ENCODE data around the gene CNTLN. TPM values are rescaled to one million over a fixed set of nuclear protein-coding genes. Genes with fewer than 3 reads are reported as not detected.
"Not testable (repeated sequence)": the region's sequence is repeated elsewhere in the genome, so short reads cannot be mapped to it uniquely, and the experiment has no call there.

The CNTLN gene
- total RNA-seq, 1 experiment from 2014 or later: 5.1 TPM

DNA sequence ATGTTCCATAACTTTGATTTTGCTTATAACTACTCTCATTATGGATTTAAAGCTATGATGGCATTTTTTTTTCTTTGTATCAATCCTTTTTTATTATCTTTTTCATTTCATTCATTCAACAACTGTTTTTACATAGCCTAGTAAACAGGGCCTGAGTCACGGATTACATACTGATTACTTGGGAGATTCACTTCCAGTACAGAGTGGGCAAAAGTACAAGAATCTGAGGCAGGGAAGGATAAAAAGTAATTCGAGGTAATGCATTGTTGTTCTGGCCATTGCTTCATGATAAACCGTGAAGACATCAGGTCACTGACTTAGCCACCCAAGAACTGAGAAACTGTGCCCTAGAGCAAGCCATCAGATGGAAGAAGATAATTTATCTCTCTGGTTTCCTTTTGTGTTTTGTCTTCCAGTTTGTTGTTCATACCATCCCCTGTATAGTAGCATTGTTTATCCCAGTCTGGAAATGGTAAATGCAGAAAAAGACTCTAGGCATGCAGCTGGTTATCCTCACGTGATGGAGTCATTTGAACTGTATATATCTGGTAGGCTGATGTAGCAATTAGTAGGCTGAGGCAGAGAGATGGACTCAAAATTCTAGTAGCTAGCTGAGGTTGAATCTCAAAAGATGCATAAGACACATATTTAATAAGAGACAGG lies 145.6 kb downstream of the CNTLN start:
- Histone ChIP-seq H3K27ac (ENCODE audit: low read depth, low read length) (no peak overlapping the region), H3K27me3 (ENCODE audit: insufficient read depth, low read length) (no peaks in the 10 kb centered on the region), H3K9ac (ENCODE audit: low read length) (no peak overlapping the region), H3K4me3 (replicated peaks in 1 of 2; ENCODE audit: low read depth in 1 of 2, low read length in 2 of 2) (no peak overlapping the region), H3K36me3 (ENCODE audit: control insufficient read depth in 1 of 2, insufficient read depth in 2 of 2, low read length in 2 of 2) (no peaks in the 10 kb centered on the region), H2AFZ (ENCODE audit: low read depth, low read length, poor library complexity, severe bottlenecking) (no peak overlapping the region), H3K9me2 (ENCODE audit: insufficient read depth) (no peaks in the 10 kb centered on the region), H3K9me3 (ENCODE audit: control insufficient read depth in 1 of 2, insufficient read depth in 1 of 2, low read depth in 1 of 2, low read length in 2 of 2) (no peaks in the 10 kb centered on the region), H4K20me1 (ENCODE audit: insufficient read depth) (no peaks in the 10 kb centered on the region), H3K4me1 (ENCODE audit: control insufficient read depth in 1 of 2, insufficient read depth in 2 of 2, low read length in 2 of 2) (no peaks in the 10 kb centered on the region), H3K4me2 (ENCODE audit: low read length) (no peak overlapping the region), H3K79me2 (ENCODE audit: insufficient read depth, low read length) (no peaks in the 10 kb centered on the region)
- ChIA-PET RAD21 (ENCODE audit: low non-redundant PET in 1 of 2, low total read pairs in 2 of 2, uncharacterized antibody in 2 of 2, unreplicated experiment in 2 of 2) (no interaction called here), POLR2A (no interaction called here), CTCF (no interaction called here)
- DNase-seq (ENCODE audit: low read depth, low spot score) (no peak), ATAC-seq (no peak)
- intact Hi-C loops (cut with micrococcal nuclease): no loop called here
- TF ChIP-seq ZNF274 (IDR thresholded peaks at IDR 0.05; ENCODE audit: low read depth, low read length): no peak
- TF ChIP-seq CEBPB (IDR thresholded peaks at IDR 0.05; ENCODE audit: low read depth): no peak
- TF ChIP-seq EZH2phosphoT487 (IDR thresholded peaks at IDR 0.05; ENCODE audit: borderline replicate concordance): no peak
- TF ChIP-seq, protein P1, sequence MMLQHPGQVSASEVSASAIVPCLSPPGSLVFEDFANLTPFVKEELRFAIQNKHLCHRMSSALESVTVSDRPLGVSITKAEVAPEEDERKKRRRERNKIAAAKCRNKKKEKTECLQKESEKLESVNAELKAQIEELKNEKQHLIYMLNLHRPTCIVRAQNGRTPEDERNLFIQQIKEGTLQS (IDR thresholded peaks at IDR 0.05): no peak
- no peak for TF ChIP-seq ZBTB33 (IDR thresholded peaks at IDR 0.05; ENCODE audit: extremely low read depth, insufficient replicate concordance, low read length)
- no peak for TF ChIP-seq YY1 (IDR thresholded peaks at IDR 0.05; ENCODE audit: extremely low read depth, insufficient replicate concordance, low read depth, low read length)
- TF ChIP-seq SP1 (IDR thresholded peaks at IDR 0.05; ENCODE audit: low read depth): no peak
- no peak for TF ChIP-seq SRF (IDR thresholded peaks at IDR 0.05; ENCODE audit: low read depth)
- no peak for TF ChIP-seq CBX3 (IDR thresholded peaks at IDR 0.05; ENCODE audit: low read depth)
- no peak for TF ChIP-seq EZH2 (IDR thresholded peaks at IDR 0.05)
- TF ChIP-seq POLR2AphosphoS5 (IDR thresholded peaks at IDR 0.05; ENCODE audit: low read depth, low read length): no peak
- no peak for TF ChIP-seq FOSL1 (IDR thresholded peaks at IDR 0.05; ENCODE audit: low read depth)
- no peak for TF ChIP-seq TCF7L2 (IDR thresholded peaks at IDR 0.05; ENCODE audit: borderline replicate concordance, extremely low read depth, insufficient read depth, insufficient read length)
- TF ChIP-seq ELF1 (IDR thresholded peaks at IDR 0.05; ENCODE audit: borderline replicate concordance, low read depth): no peak
- BruUV-seq (replicated peaks): no TSS peak

- H3K9ac ChIP-seq (ENCODE audit: low read length); H3K4me1 ChIP-seq (ENCODE audit: control insufficient read depth in 1 of 2, insufficient read depth in 2 of 2, low read length in 2 of 2); BruUV-seq (replicated peaks); CTCF ChIA-PET; H2AFZ ChIP-seq (ENCODE audit: low read depth, low read length, poor library complexity, severe bottlenecking); POLR2A ChIA-PET; intact Hi-C loops (cut with micrococcal nuclease); H3K4me3 ChIP-seq (replicated peaks in 1 of 2; ENCODE audit: low read depth in 1 of 2, low read length in 2 of 2); H3K79me2 ChIP-seq (ENCODE audit: insufficient read depth, low read length); H4K20me1 ChIP-seq (ENCODE audit: insufficient read depth); H3K4me2 ChIP-seq (ENCODE audit: low read length); ATAC-seq; RAD21 ChIA-PET (ENCODE audit: low non-redundant PET in 1 of 2, low total read pairs in 2 of 2, uncharacterized antibody in 2 of 2, unreplicated experiment in 2 of 2); H3K9me2 ChIP-seq (ENCODE audit: insufficient read depth); H3K36me3 ChIP-seq (ENCODE audit: control insufficient read depth in 1 of 2, insufficient read depth in 2 of 2, low read length in 2 of 2); DNase-seq (ENCODE audit: low read depth, low spot score); H3K27me3 ChIP-seq (ENCODE audit: insufficient read depth, low read length); H3K9me3 ChIP-seq (ENCODE audit: control insufficient read depth in 1 of 2, insufficient read depth in 1 of 2, low read depth in 1 of 2, low read length in 2 of 2); H3K27ac ChIP-seq (ENCODE audit: low read depth, low read length): not testable (repeated sequence)
Observed at GRCh38 chr9:17290673-17291072, 155.8 kb downstream of the CNTLN start.

Data from HCT116 (cell line).